ENCODE results near the gene NWD2. TPM values are rescaled to one million over a fixed set of nuclear protein-coding genes. Genes with fewer than 3 reads are reported as not detected.

Gene NWD2
- total RNA-seq, 2 donors from 2014 or later: 0.23 TPM; not detected in 1

DNA sequence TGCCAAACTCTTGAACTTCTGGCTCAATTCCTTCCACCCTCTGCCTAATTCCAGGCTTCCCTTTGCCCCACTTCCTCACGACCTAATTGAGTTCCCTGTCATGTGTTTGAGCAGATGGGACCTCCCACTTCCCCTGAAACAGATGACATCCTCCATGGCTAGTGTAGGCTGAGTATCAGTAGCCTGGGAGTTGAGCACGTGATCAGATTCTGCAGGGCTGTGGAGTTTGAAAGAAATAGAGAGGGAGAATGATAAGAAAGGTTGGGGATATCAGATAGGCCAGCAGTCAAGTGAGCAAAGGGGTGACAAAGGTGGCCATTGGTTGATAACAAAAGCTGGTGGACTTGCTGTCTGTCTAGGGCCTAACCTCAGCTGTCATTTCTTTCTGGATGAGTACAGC, 18.8 kb upstream of the NWD2 start:
- H3K27ac ChIP-seq: no peak overlapping the region
- no peak for DNase-seq (ENCODE audit: low spot score)
- intact Hi-C loops (cut with DNase I): no loop called here
- no peaks in the 10 kb centered on the region for H3K9me3 ChIP-seq
- no peaks in the 10 kb centered on the region for H3K36me3 ChIP-seq
- H3K27me3 ChIP-seq (replicated peaks; ENCODE audit: insufficient read depth): no peaks in the 10 kb centered on the region
- H3K4me3 ChIP-seq: no peak overlapping the region
- TF ChIP-seq, protein P1, sequence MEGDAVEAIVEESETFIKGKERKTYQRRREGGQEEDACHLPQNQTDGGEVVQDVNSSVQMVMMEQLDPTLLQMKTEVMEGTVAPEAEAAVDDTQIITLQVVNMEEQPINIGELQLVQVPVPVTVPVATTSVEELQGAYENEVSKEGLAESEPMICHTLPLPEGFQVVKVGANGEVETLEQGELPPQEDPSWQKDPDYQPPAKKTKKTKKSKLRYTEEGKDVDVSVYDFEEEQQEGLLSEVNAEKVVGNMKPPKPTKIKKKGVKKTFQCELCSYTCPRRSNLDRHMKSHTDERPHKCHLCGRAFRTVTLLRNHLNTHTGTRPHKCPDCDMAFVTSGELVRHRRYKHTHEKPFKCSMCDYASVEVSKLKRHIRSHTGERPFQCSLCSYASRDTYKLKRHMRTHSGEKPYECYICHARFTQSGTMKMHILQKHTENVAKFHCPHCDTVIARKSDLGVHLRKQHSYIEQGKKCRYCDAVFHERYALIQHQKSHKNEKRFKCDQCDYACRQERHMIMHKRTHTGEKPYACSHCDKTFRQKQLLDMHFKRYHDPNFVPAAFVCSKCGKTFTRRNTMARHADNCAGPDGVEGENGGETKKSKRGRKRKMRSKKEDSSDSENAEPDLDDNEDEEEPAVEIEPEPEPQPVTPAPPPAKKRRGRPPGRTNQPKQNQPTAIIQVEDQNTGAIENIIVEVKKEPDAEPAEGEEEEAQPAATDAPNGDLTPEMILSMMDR (IDR thresholded peaks at IDR 0.05): no peak
- TF ChIP-seq POLR2AphosphoS5 (IDR thresholded peaks at IDR 0.05) (no peak), POLR2A (IDR thresholded peaks at IDR 0.05) (no peak)
- WGBS: 57% methylated on average over 2 of the region's 2 CpGs
- no peaks in the 10 kb centered on the region for H3K4me1 ChIP-seq (replicated peaks)

DNA sequence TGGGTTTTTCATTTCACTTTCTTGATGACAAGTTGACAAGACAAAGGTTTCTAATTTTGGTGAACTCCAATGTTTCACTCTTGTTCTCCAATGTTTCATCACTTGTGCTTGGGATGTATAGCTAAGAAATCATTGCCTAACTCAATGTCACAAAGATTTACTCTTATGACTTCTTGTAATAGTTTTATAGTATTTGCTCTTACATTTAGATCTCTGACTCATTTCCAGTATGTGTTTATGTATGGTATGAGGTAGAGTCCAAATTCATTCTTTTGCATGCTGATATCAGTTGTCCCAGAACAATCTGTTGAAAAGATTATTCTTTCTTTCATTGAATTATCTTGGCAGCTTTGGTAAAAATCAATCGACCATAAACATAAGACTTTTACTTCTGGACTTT, 12.2 kb upstream of the NWD2 start:
- 54% methylated on average over 1 of the region's 1 CpG for WGBS

DNA sequence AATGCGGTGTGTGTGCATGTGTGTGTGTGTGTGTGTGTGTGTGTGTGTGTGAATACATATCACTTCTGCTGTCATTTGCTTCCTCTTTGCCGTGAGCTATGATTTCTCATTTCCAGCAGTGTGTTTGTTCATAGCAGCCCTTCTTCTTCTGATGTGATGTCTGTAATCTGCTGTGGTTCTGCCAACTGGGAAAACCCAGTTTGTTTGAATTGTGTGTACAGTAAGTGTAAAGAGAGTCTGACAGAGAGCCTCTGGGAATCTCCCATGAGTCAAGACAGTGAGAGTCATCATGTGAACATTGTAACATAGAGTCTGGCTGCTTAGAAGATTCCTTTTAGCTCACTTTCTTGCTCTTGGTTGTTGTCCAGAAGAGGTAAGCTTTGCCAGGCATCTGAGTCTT, 8.4 kb upstream of the NWD2 start:
- Histone ChIP-seq H3K36me3 (no peaks in the 10 kb centered on the region), H3K9me3 (no peaks in the 10 kb centered on the region), H3K4me1 (replicated peaks) (no peaks in the 10 kb centered on the region), H3K27ac (no peak overlapping the region), H3K27me3 (replicated peaks; ENCODE audit: insufficient read depth) (no peaks in the 10 kb centered on the region), H3K4me3 (no peak overlapping the region)
- intact Hi-C loops (cut with DNase I): no loop called here
- WGBS: 63% methylated on average over 2 of the region's 2 CpGs
- no peak for DNase-seq (ENCODE audit: low spot score)
- TF ChIP-seq, protein P1 (IDR thresholded peaks at IDR 0.05): no peak
- TF ChIP-seq POLR2AphosphoS5 (IDR thresholded peaks at IDR 0.05): no peak
- TF ChIP-seq POLR2A (IDR thresholded peaks at IDR 0.05): no peak

More for the DNA sequence above, 12.2 kb upstream of the NWD2 start:
- Histone ChIP-seq H3K27me3 (replicated peaks; ENCODE audit: insufficient read depth) (no peaks in the 10 kb centered on the region), H3K9me3 (no peaks in the 10 kb centered on the region), H3K27ac (no peak overlapping the region), H3K4me3 (no peak overlapping the region), H3K4me1 (replicated peaks) (no peaks in the 10 kb centered on the region), H3K36me3 (no peaks in the 10 kb centered on the region)
- intact Hi-C loops (cut with DNase I): no loop called here
- TF ChIP-seq POLR2AphosphoS5 (IDR thresholded peaks at IDR 0.05) (no peak), POLR2A (IDR thresholded peaks at IDR 0.05) (no peak)
- TF ChIP-seq, protein P1 (IDR thresholded peaks at IDR 0.05): no peak
- no peak for DNase-seq (ENCODE audit: low spot score)

DNA sequence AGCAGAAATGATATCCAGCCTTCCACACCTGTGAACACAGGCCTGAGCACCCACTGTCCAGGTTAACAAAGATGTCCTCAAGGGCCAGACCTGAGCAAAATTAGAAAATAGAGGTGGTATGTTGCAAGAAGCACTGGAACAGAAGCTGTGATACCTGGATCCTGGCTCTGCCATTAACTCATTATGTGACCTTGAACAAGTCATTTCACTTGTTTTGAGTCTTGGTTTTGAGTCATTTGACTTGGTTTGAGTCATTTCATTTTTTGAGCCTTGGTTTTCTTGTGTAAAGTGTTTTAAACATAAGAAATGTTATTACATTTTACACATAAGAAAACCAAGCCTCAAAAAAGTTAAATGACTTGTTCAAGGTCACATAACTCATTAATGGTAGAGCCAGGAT, 2.9 kb upstream of the NWD2 start:
- H3K27me3 ChIP-seq (replicated peaks; ENCODE audit: insufficient read depth): peaks cover 24% of the 10 kb centered on the region
- TF ChIP-seq POLR2A (IDR thresholded peaks at IDR 0.05) (no peak), POLR2AphosphoS5 (IDR thresholded peaks at IDR 0.05) (no peak)
- TF ChIP-seq, protein P1 (IDR thresholded peaks at IDR 0.05): no peak
- H3K9me3 ChIP-seq: no peaks in the 10 kb centered on the region
- DNase-seq (ENCODE audit: low spot score): no peak
- intact Hi-C loops (cut with DNase I): no loop called here
- no peaks in the 10 kb centered on the region for H3K4me1 ChIP-seq (replicated peaks)
- no peak overlapping the region for H3K27ac ChIP-seq
- no peaks in the 10 kb centered on the region for H3K36me3 ChIP-seq
- H3K4me3 ChIP-seq: no peak overlapping the region

DNA sequence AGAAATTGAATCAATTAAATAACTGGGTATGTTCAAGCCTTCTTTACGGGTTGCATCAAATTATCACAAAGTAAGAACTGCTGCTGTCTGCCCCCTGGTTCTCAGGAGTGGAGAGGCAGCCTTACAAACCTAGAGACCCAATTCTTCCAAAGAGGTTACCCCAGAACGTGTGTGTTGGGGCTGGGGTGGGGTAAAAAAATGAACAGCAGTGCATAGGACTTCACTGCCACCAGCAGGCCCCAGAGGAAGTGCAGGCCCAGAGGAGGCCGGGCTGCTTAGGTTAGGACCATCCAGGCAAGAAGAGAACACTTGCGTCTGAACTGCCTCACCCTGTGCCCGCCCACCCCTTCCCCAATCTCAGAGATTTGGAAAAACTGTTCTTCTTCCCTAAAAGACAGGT, 1.5 kb upstream of the NWD2 start:
- no peaks in the 10 kb centered on the region for H3K36me3 ChIP-seq
- no peak for DNase-seq (ENCODE audit: low spot score)
- WGBS: 37% methylated on average over 5 of the region's 5 CpGs
- H3K4me3 ChIP-seq: no peak overlapping the region
- H3K27ac ChIP-seq: no peak overlapping the region
- TF ChIP-seq POLR2A (IDR thresholded peaks at IDR 0.05) (no peak), POLR2AphosphoS5 (IDR thresholded peaks at IDR 0.05) (no peak)
- TF ChIP-seq, protein P1 (IDR thresholded peaks at IDR 0.05): no peak
- intact Hi-C loops (cut with DNase I): no loop called here
- H3K4me1 ChIP-seq (replicated peaks): no peaks in the 10 kb centered on the region
- H3K27me3 ChIP-seq (replicated peaks; ENCODE audit: insufficient read depth): peaks cover 24% of the 10 kb centered on the region
- H3K9me3 ChIP-seq: no peaks in the 10 kb centered on the region

Data from prostate gland (tissue), 2 donors.